NCI-H446 treated with DMSO at 0.1 percent for 48 hours (cell line): ENCODE measurements around the gene USP11.

Experiments
- DNase-seq: peaks from one replicate; lab custom pipeline; 2025; lab: John Stamatoyannopoulos, UW

Gene USP11

GRCh38 chrX:47224896-47225290 is 7.9 kb upstream of the USP11 start:
- DNase-seq, result no peak

- DNase-seq, result no peak
Measured at GRCh38 chrX:47226071-47226470, 6.7 kb upstream of the USP11 start.

GRCh38 chrX:47226531-47227333 is 6.1 kb upstream of the USP11 start:
- DNase-seq, result no peak

GRCh38 chrX:47227334-47227583 is 5.5 kb upstream of the USP11 start:
- no peak for DNase-seq

- DNase-seq, result no peak
Measured at GRCh38 chrX:47228550-47229270, 4.1 kb upstream of the USP11 start.

GRCh38 chrX:47229427-47229826 is 3.4 kb upstream of the USP11 start:
- DNase-seq, result no peak

GRCh38 chrX:47230136-47230868 is 2.5 kb upstream of the USP11 start:
- no peak for DNase-seq

GRCh38 chrX:47231167-47231566 is 1.6 kb upstream of the USP11 start:
- DNase-seq, result no peak

- no peak for DNase-seq
Measured at GRCh38 chrX:47232197-47232802, 509 bp upstream of the USP11 start.

GRCh38 chrX:47233333-47234113 is 714 bp downstream of the USP11 start:
- DNase-seq, result peak; percentile 92

- DNase-seq, result no peak
Measured at GRCh38 chrX:47234583-47234982, 1.8 kb downstream of the USP11 start.

- no peak for DNase-seq
Measured at GRCh38 chrX:47235691-47236103, 2.9 kb downstream of the USP11 start.

- no peak for DNase-seq
Measured at GRCh38 chrX:47239199-47239598, 6.4 kb downstream of the USP11 start.

- DNase-seq, result no peak
Measured at GRCh38 chrX:47239898-47240545, 7.2 kb downstream of the USP11 start.

- DNase-seq, result no peak
Measured at GRCh38 chrX:47240619-47241018, 7.8 kb downstream of the USP11 start.

GRCh38 chrX:47241201-47242011 is 8.6 kb downstream of the USP11 start:
- no peak for DNase-seq

- no peak for DNase-seq
Measured at GRCh38 chrX:47242321-47242720, 9.5 kb downstream of the USP11 start.

GRCh38 chrX:47243351-47243750 is 10.5 kb downstream of the USP11 start:
- DNase-seq, result no peak

- DNase-seq, result no peak
Measured at GRCh38 chrX:47244676-47245075, 11.9 kb downstream of the USP11 start.

GRCh38 chrX:47245156-47245555 is 12.3 kb downstream of the USP11 start:
- no peak for DNase-seq
